Measurements from ENCODE around the gene XPA. TPM values are rescaled to one million over a fixed set of nuclear protein-coding genes. Genes with fewer than 3 reads are reported as not detected.

The XPA gene
- total RNA-seq, 1 experiment from 2014 or later: 12.3 TPM

DNA sequence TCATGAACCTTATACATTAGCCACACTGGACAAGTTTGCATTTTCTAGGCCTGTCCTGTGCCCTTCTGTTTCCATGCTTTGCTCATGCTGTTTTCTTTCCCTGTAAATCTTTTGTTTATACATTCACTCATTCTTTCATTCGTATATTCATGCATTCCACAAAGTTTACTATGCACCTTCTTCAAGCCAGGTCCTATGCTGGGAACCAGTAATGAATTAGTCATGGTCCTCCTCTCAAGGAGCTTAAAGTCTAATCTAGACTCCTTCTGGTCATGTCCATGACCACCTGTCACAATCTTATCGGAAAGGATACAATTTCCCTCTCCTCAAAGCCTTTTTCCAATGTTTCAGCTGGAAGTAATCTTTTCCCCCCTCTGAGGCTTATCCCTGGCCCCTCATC lies 9.1 kb upstream of the XPA start:
- TF ChIP-seq, protein P1, sequence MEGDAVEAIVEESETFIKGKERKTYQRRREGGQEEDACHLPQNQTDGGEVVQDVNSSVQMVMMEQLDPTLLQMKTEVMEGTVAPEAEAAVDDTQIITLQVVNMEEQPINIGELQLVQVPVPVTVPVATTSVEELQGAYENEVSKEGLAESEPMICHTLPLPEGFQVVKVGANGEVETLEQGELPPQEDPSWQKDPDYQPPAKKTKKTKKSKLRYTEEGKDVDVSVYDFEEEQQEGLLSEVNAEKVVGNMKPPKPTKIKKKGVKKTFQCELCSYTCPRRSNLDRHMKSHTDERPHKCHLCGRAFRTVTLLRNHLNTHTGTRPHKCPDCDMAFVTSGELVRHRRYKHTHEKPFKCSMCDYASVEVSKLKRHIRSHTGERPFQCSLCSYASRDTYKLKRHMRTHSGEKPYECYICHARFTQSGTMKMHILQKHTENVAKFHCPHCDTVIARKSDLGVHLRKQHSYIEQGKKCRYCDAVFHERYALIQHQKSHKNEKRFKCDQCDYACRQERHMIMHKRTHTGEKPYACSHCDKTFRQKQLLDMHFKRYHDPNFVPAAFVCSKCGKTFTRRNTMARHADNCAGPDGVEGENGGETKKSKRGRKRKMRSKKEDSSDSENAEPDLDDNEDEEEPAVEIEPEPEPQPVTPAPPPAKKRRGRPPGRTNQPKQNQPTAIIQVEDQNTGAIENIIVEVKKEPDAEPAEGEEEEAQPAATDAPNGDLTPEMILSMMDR (IDR thresholded peaks at IDR 0.05; ENCODE audit: unreplicated experiment): no peak
- Mint-ChIP-seq H3K9me3 (ENCODE audit: unreplicated experiment) (no peaks in the 10 kb centered on the region), H3K4me3 (ENCODE audit: unreplicated experiment) (no peak overlapping the region), H3K27me3 (ENCODE audit: insufficient read depth, unreplicated experiment) (no peaks in the 10 kb centered on the region), H3K4me1 (ENCODE audit: insufficient read depth, unreplicated experiment) (peaks cover 32% of the 10 kb centered on the region), H3K27ac (ENCODE audit: low read depth, unreplicated experiment) (peak overlapping the region; percentile 2), H3K36me3 (ENCODE audit: insufficient read depth, unreplicated experiment) (no peaks in the 10 kb centered on the region)
- POLR2A ChIA-PET: interaction anchor here (0.6 to 3.1 kb wide), 2 partner anchors 10 to 68 kb away, joined by 3 to 17 read pairs; partner anchors contain the start of gene XPA
- CTCF ChIA-PET: interaction anchor here (0.6 to 3.6 kb wide), 4 partner anchors 87 to 216 kb away, joined by 4 to 45 read pairs (median 10); partner anchors contain the start of gene TRMO
- BruUV-seq (replicated peaks): no TSS peak
- intact Hi-C loops (cut with micrococcal nuclease): no loop called here
- DNase-seq (ENCODE audit: unreplicated experiment): no peak

DNA sequence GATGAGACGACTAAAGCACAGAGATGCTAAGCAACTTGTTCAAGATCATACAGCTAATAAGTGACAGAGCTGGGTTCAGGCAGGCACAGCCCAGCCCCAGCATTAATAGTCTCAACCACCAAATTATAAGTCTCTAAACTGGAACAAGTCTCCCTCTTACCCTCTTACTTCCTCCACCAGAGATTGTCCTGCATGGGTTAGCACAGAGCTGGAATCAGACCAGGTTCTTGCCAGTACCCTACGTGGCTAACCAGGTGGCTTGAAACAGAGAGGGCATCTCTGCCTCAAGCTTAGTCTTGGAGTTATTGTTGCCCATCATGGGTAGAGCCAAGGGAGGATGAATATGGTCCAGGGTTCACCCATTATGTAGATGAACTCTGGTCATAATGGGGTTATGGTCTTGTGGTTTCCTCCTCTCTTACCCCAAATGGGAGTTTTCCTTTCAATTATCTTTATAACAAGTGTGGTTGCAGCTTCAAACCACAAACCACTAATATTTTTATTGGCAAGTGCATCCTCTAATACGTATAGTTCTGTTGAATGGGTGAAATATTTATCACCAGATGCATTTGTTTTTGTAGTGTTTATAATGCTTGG lies 8.3 kb upstream of the XPA start:
- POLR2A ChIA-PET: interaction anchor here (0.6 to 3.1 kb wide), 2 partner anchors 9 to 69 kb away, joined by 3 to 17 read pairs; partner anchors contain the start of gene XPA
- DNase-seq (ENCODE audit: unreplicated experiment): peak; percentile 22
- intact Hi-C loops (cut with micrococcal nuclease): no loop called here
- Mint-ChIP-seq H3K9me3 (ENCODE audit: unreplicated experiment) (no peaks in the 10 kb centered on the region), H3K27me3 (ENCODE audit: insufficient read depth, unreplicated experiment) (no peaks in the 10 kb centered on the region), H3K36me3 (ENCODE audit: insufficient read depth, unreplicated experiment) (no peaks in the 10 kb centered on the region), H3K4me3 (ENCODE audit: unreplicated experiment) (no peak overlapping the region), H3K4me1 (ENCODE audit: insufficient read depth, unreplicated experiment) (peaks cover 32% of the 10 kb centered on the region), H3K27ac (ENCODE audit: low read depth, unreplicated experiment) (peak overlapping the region; percentile 2)
- CTCF ChIA-PET: interaction anchor here (0.6 to 3.6 kb wide), 10 partner anchors 8 to 275 kb away, joined by 3 to 45 read pairs (median 4); partner anchors contain the start of gene TRMO
- TF ChIP-seq, protein P1 (IDR thresholded peaks at IDR 0.05; ENCODE audit: unreplicated experiment): no peak
- no TSS peak for BruUV-seq (replicated peaks)

DNA sequence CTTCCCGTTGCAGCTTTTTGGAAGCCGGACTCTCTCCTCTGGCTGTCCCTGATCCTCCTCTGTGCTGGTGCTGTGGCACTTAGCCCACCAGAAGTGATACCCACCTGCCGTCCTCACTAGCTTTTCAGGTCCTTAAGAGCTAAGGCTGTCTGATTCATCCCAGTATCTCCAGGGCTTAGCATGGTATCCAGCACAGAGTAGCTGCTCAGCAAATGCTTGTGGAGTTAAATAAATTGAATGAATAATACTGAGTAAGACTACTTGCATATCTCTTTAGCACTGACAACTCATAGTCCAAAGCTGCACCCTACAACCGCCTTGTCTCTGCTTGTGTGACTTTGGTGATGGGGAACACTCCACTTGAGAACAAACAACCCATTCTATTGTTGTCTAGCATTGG lies 7.7 kb upstream of the XPA start:
- CTCF ChIA-PET: interaction anchor here (0.5 to 3.6 kb wide), 13 partner anchors 9 to 1506 kb away, joined by 3 to 45 read pairs (median 4); partner anchors contain the start of gene TRMO
- H3K36me3 Mint-ChIP-seq (ENCODE audit: insufficient read depth, unreplicated experiment): no peaks in the 10 kb centered on the region
- POLR2A ChIA-PET: interaction anchor here (0.5 to 3.1 kb wide), 10 partner anchors 9 to 353 kb away, joined by 3 to 18 read pairs (median 4); partner anchors contain the start of genes TRMO and XPA
- TF ChIP-seq, protein P1 (IDR thresholded peaks at IDR 0.05; ENCODE audit: unreplicated experiment): no peak
- no peaks in the 10 kb centered on the region for H3K27me3 Mint-ChIP-seq (ENCODE audit: insufficient read depth, unreplicated experiment)
- H3K9me3 Mint-ChIP-seq (ENCODE audit: unreplicated experiment): no peaks in the 10 kb centered on the region
- H3K4me3 Mint-ChIP-seq (ENCODE audit: unreplicated experiment): no peak overlapping the region
- H3K4me1 Mint-ChIP-seq (ENCODE audit: insufficient read depth, unreplicated experiment): peaks cover 32% of the 10 kb centered on the region
- DNase-seq (ENCODE audit: unreplicated experiment): no peak
- H3K27ac Mint-ChIP-seq (ENCODE audit: low read depth, unreplicated experiment): peak overlapping the region; percentile 97
- BruUV-seq (replicated peaks): no TSS peak
- intact Hi-C loops (cut with micrococcal nuclease): no loop called here

DNA sequence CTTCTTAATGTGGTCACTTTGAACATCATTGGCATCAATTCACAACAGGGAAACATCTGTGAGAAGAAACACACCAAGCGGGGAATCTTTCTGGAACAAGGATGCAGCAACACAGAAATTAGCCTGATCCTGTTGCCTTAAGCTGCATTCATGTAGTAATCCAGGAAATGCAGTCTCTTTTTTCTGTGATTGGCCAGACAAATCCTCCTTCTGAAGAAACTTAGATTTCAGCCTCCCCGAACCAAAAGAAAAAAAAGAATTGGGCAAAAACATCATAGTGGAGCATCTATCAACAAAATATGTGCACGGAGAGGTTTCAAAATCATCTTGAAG lies 7.2 kb upstream of the XPA start:
- POLR2A ChIA-PET: interaction anchor here (0.7 to 3.1 kb wide), 12 partner anchors 8 to 353 kb away, joined by 3 to 18 read pairs (median 4); partner anchors contain the start of genes TRMO and XPA
- no TSS peak for BruUV-seq (replicated peaks)
- DNase-seq (ENCODE audit: unreplicated experiment): no peak
- CTCF ChIA-PET: interaction anchor here (0.5 to 3.6 kb wide), 9 partner anchors 11 to 1506 kb away, joined by 3 to 45 read pairs (median 4); partner anchors contain the start of gene TRMO
- TF ChIP-seq, protein P1 (IDR thresholded peaks at IDR 0.05; ENCODE audit: unreplicated experiment): no peak
- intact Hi-C loops (cut with micrococcal nuclease): no loop called here
- H3K9me3 Mint-ChIP-seq (ENCODE audit: unreplicated experiment): no peaks in the 10 kb centered on the region
- no peaks in the 10 kb centered on the region for H3K27me3 Mint-ChIP-seq (ENCODE audit: insufficient read depth, unreplicated experiment)
- peak overlapping the region; percentile 60 for H3K4me3 Mint-ChIP-seq (ENCODE audit: unreplicated experiment)
- no peaks in the 10 kb centered on the region for H3K36me3 Mint-ChIP-seq (ENCODE audit: insufficient read depth, unreplicated experiment)
- H3K4me1 Mint-ChIP-seq (ENCODE audit: insufficient read depth, unreplicated experiment): peaks cover 32% of the 10 kb centered on the region
- peak overlapping the region; percentile 97 for H3K27ac Mint-ChIP-seq (ENCODE audit: low read depth, unreplicated experiment)
